ENCODE results near the gene CORO2A. TPM values are rescaled to one million over a fixed set of nuclear protein-coding genes. Genes with fewer than 3 reads are reported as not detected.
"Not testable (repeated sequence)": the region's sequence is repeated elsewhere in the genome, so short reads cannot be mapped to it uniquely, and the experiment has no call there.

The CORO2A gene
- total and polyA plus RNA-seq, 3 experiments from 2014 or later: 5.1 to 11.9 (median 5.1) TPM

GRCh38 chr9:98083566-98084183 lies 108.8 kb downstream of the CORO2A start:
- peak overlapping the region; percentile 8 to 82 (median 68) for H3K27ac Mint-ChIP-seq
- Histone ChIP-seq H3K9me3 (ENCODE audit: low read length) (no peaks in the 10 kb centered on the region), H3K27me3 (ENCODE audit: insufficient read depth, low read length, poor library complexity, severe bottlenecking) (no peaks in the 10 kb centered on the region), H3K4me1 (ENCODE audit: insufficient read depth, low read length) (peaks cover 17% of the 10 kb centered on the region), H3K36me3 (ENCODE audit: insufficient read depth, low read length) (peaks cover 26% of the 10 kb centered on the region), H3K4me3 (ENCODE audit: low read length) (no peak overlapping the region), H3K27ac (ENCODE audit: low read depth, low read length) (no peak overlapping the region)
- ChIA-PET POLR2A (interaction anchor here (0.6 kb wide), 1 partner anchor 173 kb away, joined by 3 read pairs; no protein-coding TSS in a partner anchor), CTCF (interaction anchor here (1.6 kb wide), 1 partner anchor 9 kb away, joined by 7 read pairs; no protein-coding TSS in a partner anchor)
- H3K4me3 Mint-ChIP-seq: no peak overlapping the region
- peaks cover 9 to 85% (median 16%) of the 10 kb centered on the region in 3 donors for H3K36me3 Mint-ChIP-seq
- no peak for DNase-seq
- H3K9me3 Mint-ChIP-seq: no peaks in the 10 kb centered on the region
- H3K4me1 Mint-ChIP-seq: peaks cover 20 to 55% (median 51%) of the 10 kb centered on the region in 3 donors
- no peaks in the 10 kb centered on the region for H3K27me3 Mint-ChIP-seq

DNA sequence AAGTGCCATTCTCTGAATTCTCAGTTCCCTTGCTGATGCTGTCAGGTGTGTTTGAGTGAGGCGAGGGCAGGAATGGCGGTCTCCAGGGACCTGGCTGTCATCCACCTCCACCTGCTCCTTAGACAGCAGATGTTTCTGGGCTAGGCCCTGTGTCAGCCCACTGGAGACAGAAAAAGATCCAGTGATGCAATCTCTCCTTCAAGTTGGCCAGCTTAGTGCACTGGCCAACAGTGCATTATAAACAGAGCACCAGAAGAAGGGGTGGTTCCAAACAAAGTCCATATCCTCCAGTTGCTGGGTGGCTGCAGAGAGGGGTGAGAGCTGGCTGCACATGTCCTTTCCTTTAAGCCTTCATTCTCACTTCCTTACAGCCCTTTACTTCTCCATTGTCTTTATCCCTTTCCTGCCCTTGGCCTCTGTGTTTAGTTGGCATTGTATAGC lies 109.4 kb downstream of the CORO2A start:
- no peaks in the 10 kb centered on the region for H3K27me3 Mint-ChIP-seq
- no peak for DNase-seq
- peak overlapping the region; percentile 35 to 82 (median 70) for H3K27ac Mint-ChIP-seq
- H3K36me3 Mint-ChIP-seq: peaks cover 11 to 84% (median 14%) of the 10 kb centered on the region in 3 donors
- H3K9me3 ChIP-seq (ENCODE audit: low read length): no peaks in the 10 kb centered on the region
- no peaks in the 10 kb centered on the region for H3K27me3 ChIP-seq (ENCODE audit: insufficient read depth, low read length, poor library complexity, severe bottlenecking)
- ChIA-PET POLR2A (no interaction called here), CTCF (no interaction called here)
- peaks cover 20 to 55% (median 52%) of the 10 kb centered on the region in 3 donors for H3K4me1 Mint-ChIP-seq
- H3K4me1 ChIP-seq (ENCODE audit: insufficient read depth, low read length): peaks cover 17% of the 10 kb centered on the region
- no peak overlapping the region for H3K27ac ChIP-seq (ENCODE audit: low read depth, low read length)
- no peak overlapping the region for H3K4me3 Mint-ChIP-seq
- no peaks in the 10 kb centered on the region for H3K9me3 Mint-ChIP-seq
- peaks cover 26% of the 10 kb centered on the region for H3K36me3 ChIP-seq (ENCODE audit: insufficient read depth, low read length)
- H3K4me3 ChIP-seq (ENCODE audit: low read length): no peak overlapping the region

- POLR2A ChIA-PET: no interaction called here
- Mint-ChIP-seq H3K27me3 (no peaks in the 10 kb centered on the region), H3K27ac (peak overlapping the region; percentile 54 to 90 (median 74)), H3K4me3 (no peak overlapping the region), H3K36me3 (peaks cover 8 to 84% (median 13%) of the 10 kb centered on the region in 3 donors), H3K9me3 (no peaks in the 10 kb centered on the region), H3K4me1 (peaks cover 22 to 52% (median 50%) of the 10 kb centered on the region in 3 donors)
- CTCF ChIA-PET: interaction anchor here (0.7 to 2.6 kb wide), 4 partner anchors 8 to 182 kb away, joined by 3 to 6 read pairs (median 3); no protein-coding TSS in a partner anchor
- Histone ChIP-seq H3K27ac (ENCODE audit: low read depth, low read length) (no peak overlapping the region), H3K4me3 (ENCODE audit: low read length) (no peak overlapping the region), H3K27me3 (ENCODE audit: insufficient read depth, low read length, poor library complexity, severe bottlenecking) (no peaks in the 10 kb centered on the region), H3K9me3 (ENCODE audit: low read length) (no peaks in the 10 kb centered on the region), H3K4me1 (ENCODE audit: insufficient read depth, low read length) (peaks cover 22% of the 10 kb centered on the region), H3K36me3 (ENCODE audit: insufficient read depth, low read length) (peaks cover 30% of the 10 kb centered on the region)
- no peak for DNase-seq
Measured at GRCh38 chr9:98081477-98082219, 110.8 kb downstream of the CORO2A start.

DNA sequence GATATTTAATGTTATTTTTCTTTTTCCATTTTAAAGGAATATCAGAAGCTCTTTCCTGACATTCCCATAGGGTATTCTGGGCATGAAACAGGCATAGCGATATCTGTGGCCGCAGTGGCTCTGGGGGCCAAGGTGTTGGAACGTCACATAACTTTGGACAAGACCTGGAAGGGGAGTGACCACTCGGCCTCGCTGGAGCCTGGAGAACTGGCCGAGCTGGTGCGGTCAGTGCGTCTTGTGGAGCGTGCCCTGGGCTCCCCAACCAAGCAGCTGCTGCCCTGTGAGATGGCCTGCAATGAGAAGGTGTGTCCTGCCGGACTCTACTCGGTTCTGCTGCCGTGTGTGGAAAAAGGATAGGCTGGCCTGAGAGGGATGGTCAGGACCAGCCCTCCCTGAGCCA lies 111.7 kb downstream of the CORO2A start:
- POLR2A ChIA-PET: no interaction called here
- Histone ChIP-seq H3K27me3 (ENCODE audit: insufficient read depth, low read length, poor library complexity, severe bottlenecking) (no peaks in the 10 kb centered on the region), H3K36me3 (ENCODE audit: insufficient read depth, low read length) (peaks cover 30% of the 10 kb centered on the region), H3K4me3 (ENCODE audit: low read length) (no peak overlapping the region), H3K9me3 (ENCODE audit: low read length) (no peaks in the 10 kb centered on the region), H3K4me1 (ENCODE audit: insufficient read depth, low read length) (peaks cover 30% of the 10 kb centered on the region), H3K27ac (ENCODE audit: low read depth, low read length) (no peak overlapping the region)
- Mint-ChIP-seq H3K36me3 (peaks cover 4 to 75% (median 8%) of the 10 kb centered on the region in 3 donors), H3K27me3 (no peaks in the 10 kb centered on the region), H3K4me3 (no peak overlapping the region), H3K9me3 (no peaks in the 10 kb centered on the region), H3K4me1 (peaks cover 24 to 54% (median 52%) of the 10 kb centered on the region in 3 donors), H3K27ac (peak overlapping the region in 7 of 8 donors; percentile 24 to 86 (median 54))
- DNase-seq: no peak
- CTCF ChIA-PET: interaction anchor here (0.9 to 2.6 kb wide), 2 partner anchors 37 to 183 kb away, joined by 3 to 6 read pairs; no protein-coding TSS in a partner anchor

- CTCF ChIA-PET: interaction anchor here (0.9 to 2.6 kb wide), 2 partner anchors 38 to 183 kb away, joined by 3 to 6 read pairs; no protein-coding TSS in a partner anchor
- DNase-seq: no peak
- Mint-ChIP-seq H3K27ac (peak overlapping the region in 4 of 8 donors; percentile 19 to 54 (median 32)), H3K4me3 (no peak overlapping the region), H3K4me1 (peaks cover 27 to 54% (median 52%) of the 10 kb centered on the region in 3 donors), H3K27me3 (no peaks in the 10 kb centered on the region), H3K36me3 (peaks cover 4 to 71% (median 8%) of the 10 kb centered on the region in 3 donors), H3K9me3 (no peaks in the 10 kb centered on the region)
- Histone ChIP-seq H3K9me3 (ENCODE audit: low read length) (no peaks in the 10 kb centered on the region), H3K27me3 (ENCODE audit: insufficient read depth, low read length, poor library complexity, severe bottlenecking) (no peaks in the 10 kb centered on the region), H3K4me3 (ENCODE audit: low read length) (no peak overlapping the region), H3K27ac (ENCODE audit: low read depth, low read length) (no peak overlapping the region), H3K4me1 (ENCODE audit: insufficient read depth, low read length) (peaks cover 34% of the 10 kb centered on the region), H3K36me3 (ENCODE audit: insufficient read depth, low read length) (peaks cover 30% of the 10 kb centered on the region)
- POLR2A ChIA-PET: no interaction called here
Measured at GRCh38 chr9:98080326-98080725, 112.1 kb downstream of the CORO2A start.

GRCh38 chr9:98078895-98079294 lies 113.5 kb downstream of the CORO2A start:
- Mint-ChIP-seq H3K27me3 (no peaks in the 10 kb centered on the region), H3K4me1 (peaks cover 36 to 60% (median 57%) of the 10 kb centered on the region in 3 donors), H3K4me3 (no peak overlapping the region), H3K27ac (peak overlapping the region in 6 of 8 donors; percentile 48 to 89 (median 81)), H3K9me3 (no peaks in the 10 kb centered on the region), H3K36me3 (peaks cover 4 to 56% (median 8%) of the 10 kb centered on the region in 3 donors)
- Histone ChIP-seq H3K36me3 (ENCODE audit: insufficient read depth, low read length) (peaks cover 30% of the 10 kb centered on the region), H3K9me3 (ENCODE audit: low read length) (no peaks in the 10 kb centered on the region), H3K27ac (ENCODE audit: low read depth, low read length) (no peak overlapping the region), H3K4me1 (ENCODE audit: insufficient read depth, low read length) (peaks cover 49% of the 10 kb centered on the region), H3K27me3 (ENCODE audit: insufficient read depth, low read length, poor library complexity, severe bottlenecking) (no peaks in the 10 kb centered on the region), H3K4me3 (ENCODE audit: low read length) (no peak overlapping the region)
- DNase-seq: no peak
- ChIA-PET POLR2A (interaction anchor here (0.8 kb wide), 1 partner anchor 974 kb away, joined by 3 read pairs; no protein-coding TSS in a partner anchor), CTCF (interaction anchor here (0.7 to 2.6 kb wide), 4 partner anchors 10 to 185 kb away, joined by 3 to 6 read pairs (median 4); no protein-coding TSS in a partner anchor)

DNA sequence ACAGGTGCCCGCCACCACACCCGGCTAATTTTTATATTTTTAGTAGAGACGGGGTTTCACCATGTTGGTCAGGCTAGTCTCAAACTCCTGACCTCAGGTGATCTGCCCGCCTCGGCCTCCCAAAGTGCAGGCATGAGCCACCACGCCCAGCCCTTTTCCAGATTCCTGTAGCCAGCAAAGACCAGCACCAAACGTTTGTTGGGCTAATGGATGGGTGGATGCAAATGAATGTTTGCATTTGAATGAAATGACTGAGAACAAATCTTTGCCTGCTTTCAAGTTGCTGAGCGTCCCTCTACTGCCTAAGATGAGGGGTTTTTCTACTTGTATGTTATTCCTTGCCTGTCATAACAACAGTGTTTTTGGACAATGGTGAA lies 115.9 kb downstream of the CORO2A start:
- peaks cover 35% of the 10 kb centered on the region for H3K4me1 ChIP-seq (ENCODE audit: insufficient read depth, low read length)
- not testable (repeated sequence) for H3K4me3 ChIP-seq (ENCODE audit: low read length); DNase-seq; H3K9me3 Mint-ChIP-seq; H3K27me3 ChIP-seq (ENCODE audit: insufficient read depth, low read length, poor library complexity, severe bottlenecking); H3K27me3 Mint-ChIP-seq; H3K4me3 Mint-ChIP-seq; H3K9me3 ChIP-seq (ENCODE audit: low read length); H3K27ac ChIP-seq (ENCODE audit: low read depth, low read length)
- Mint-ChIP-seq H3K27ac (peak overlapping the region; percentile 83 to 99 (median 92)), H3K36me3 (peaks cover 2 to 32% (median 4%) of the 10 kb centered on the region in 3 donors), H3K4me1 (peaks cover 27 to 37% (median 37%) of the 10 kb centered on the region in 3 donors)
- peaks cover 11% of the 10 kb centered on the region for H3K36me3 ChIP-seq (ENCODE audit: insufficient read depth, low read length)
- CTCF ChIA-PET: interaction anchor here (0.9 to 6.5 kb wide), 6 partner anchors 31 to 188 kb away, joined by 3 to 39 read pairs (median 3); partner anchors contain the start of gene TRMO
- POLR2A ChIA-PET: interaction anchor here (1.8 kb wide), 1 partner anchor 180 kb away, joined by 4 read pairs; no protein-coding TSS in a partner anchor
